ENCODE measurements around the gene DUSP6.
A peak's percentile ranks its signal among the peaks of the same experiment; 100 is the strongest.

DUSP6 gene

GRCh38 chr12:89376202-89376529, 23.9 kb upstream of the DUSP6 start:
- H3K4me3 ChIP-seq (ENCODE audit: low read depth, low read length), result no peak overlapping the region

- no peak overlapping the region for H3K4me3 ChIP-seq (ENCODE audit: low read depth, low read length)
Observed at GRCh38 chr12:89373763-89374572, 21.7 kb upstream of the DUSP6 start.

DNA sequence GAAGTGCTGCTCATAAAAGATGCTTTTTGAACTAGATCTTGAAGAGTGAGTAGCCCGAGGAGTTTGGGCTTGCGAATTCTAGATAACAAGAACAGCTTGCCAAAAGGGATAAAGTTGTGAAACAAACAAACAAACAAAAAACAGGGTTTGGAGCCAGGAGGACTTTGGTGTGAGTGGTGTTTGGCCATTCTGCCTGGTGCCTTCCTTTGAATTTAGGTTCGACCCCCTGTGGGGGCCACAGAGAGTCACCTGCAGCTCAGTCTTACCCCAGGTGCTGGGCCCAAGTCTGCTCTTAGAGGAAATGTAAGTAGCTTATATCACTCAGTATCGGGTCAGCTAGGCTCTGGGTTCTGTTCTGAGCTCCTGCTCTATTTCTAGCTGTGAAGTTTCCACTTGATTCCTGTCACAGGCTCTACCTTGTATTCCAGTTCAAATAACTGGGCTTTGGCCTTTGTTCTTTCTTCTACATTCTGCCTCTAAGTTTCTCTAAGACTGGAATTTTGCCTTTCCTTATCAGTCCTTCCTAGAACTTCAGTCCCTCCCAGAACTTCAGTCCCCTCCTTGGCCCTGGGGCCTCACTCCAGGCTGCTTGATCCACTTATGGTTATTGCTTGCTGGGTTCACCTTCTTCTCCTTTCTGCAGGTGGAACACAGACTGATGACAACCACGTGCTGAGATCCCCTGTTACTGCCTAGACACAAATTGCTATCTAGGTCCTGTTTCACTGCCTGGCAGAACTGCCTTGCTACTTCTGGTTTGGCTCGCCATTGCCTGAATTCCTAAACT, 20.5 kb upstream of the DUSP6 start:
- no peak overlapping the region for H3K4me3 ChIP-seq (ENCODE audit: low read depth, low read length)

GRCh38 chr12:89370850-89371249, 18.5 kb upstream of the DUSP6 start:
- H3K4me3 ChIP-seq (ENCODE audit: low read depth, low read length), result no peak overlapping the region

DNA sequence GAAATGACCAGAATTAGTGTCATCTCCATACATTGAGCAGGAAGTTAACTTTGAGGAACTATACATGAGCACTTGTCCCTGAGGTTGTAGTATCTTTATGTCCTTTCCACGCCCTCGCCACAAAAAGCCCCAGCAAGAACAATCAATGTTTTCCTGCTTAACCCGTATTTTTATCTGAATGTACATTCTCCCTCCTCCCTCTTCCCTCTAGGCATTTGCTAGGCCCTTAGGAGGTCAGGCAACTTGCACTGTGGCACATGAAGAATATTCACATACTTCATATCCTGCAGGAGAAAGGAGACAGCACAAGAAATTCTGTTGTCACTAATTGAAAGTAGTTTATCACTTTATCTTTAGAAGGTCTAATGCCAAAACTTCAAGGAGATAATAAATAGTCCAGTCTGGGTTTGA, 18.1 kb upstream of the DUSP6 start:
- H3K4me3 ChIP-seq (ENCODE audit: low read depth, low read length), result no peak overlapping the region

DNA sequence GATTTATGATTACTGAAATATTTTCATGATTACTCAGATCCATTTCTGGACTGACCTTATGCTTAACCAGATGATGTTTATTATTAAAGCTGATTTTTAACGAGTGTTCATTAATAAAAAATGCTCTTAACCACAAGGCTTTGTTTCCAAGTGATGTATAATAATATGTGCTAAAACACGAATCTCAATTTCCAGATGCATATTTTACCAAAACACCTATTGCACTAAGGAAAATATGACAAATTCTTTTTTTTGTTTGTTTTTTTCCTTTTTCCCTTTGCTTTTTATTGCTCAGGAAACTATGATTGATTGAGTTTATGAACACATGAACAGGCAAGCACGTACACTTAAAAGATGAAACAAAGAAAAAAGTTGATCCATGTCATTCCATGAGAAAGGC, 16.9 kb upstream of the DUSP6 start:
- no peak overlapping the region for H3K4me3 ChIP-seq (ENCODE audit: low read depth, low read length)

- H3K4me3 ChIP-seq (ENCODE audit: low read depth, low read length), result no peak overlapping the region
Observed at GRCh38 chr12:89368391-89368790, 16.1 kb upstream of the DUSP6 start.

DNA sequence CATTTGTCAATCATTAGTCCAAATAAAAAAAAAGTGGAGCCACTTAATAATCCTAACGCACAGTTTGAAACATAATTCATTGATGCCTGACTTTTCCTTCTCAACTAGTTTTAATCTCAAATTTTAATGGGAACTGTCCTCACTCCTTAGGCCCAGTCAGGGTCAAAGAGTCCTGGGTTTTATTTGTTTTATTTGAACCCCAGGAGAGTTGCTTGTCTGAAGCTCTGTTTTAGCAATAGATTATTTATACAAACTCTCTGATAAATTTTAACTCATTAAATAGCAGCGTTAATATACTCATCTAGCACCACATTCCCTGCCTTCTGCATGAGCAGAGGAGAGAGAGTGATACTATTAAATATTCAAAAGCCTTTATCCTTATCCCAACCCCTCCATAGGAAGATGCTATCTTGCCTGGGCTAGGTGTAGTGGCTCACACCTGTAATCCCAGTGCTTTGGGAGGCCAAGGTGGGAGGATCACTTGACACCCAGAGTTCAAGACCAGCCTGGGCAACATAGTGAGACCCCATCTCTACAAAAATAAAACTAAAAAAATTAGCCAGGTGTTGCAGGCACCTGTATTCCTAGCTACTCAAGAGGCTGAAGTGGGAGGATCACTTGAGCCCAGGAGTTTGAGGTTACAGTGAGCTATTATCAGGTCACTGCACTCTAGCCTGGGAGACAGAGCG, 14.5 kb upstream of the DUSP6 start:
- no peak overlapping the region for H3K4me3 ChIP-seq (ENCODE audit: low read depth, low read length)

GRCh38 chr12:89364631-89365030, 12.3 kb upstream of the DUSP6 start:
- no peak overlapping the region for H3K4me3 ChIP-seq (ENCODE audit: low read depth, low read length)

- no peak overlapping the region for H3K4me3 ChIP-seq (ENCODE audit: low read depth, low read length)
Observed at GRCh38 chr12:89364058-89364457, 11.8 kb upstream of the DUSP6 start.

DNA sequence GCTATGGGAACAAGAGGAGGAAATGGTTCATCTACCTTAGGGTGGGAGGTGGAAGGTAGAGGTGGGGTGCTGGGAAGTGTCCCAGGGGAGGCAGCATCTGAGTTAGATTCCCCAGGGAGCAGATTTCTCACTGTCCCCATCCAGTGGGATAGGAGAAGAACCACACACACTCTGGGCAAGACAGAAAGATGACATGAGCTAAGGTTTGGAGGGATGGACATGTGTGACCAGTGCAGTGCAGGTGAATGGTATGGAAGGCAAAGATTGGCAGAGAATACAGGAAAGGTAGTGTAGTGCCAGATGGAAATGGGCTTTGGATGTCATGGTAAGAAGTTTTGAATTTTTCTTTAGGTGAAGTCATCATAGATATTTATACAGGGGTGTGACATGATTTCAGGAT, 11.3 kb upstream of the DUSP6 start:
- H3K4me3 ChIP-seq (ENCODE audit: low read depth, low read length), result no peak overlapping the region

DNA sequence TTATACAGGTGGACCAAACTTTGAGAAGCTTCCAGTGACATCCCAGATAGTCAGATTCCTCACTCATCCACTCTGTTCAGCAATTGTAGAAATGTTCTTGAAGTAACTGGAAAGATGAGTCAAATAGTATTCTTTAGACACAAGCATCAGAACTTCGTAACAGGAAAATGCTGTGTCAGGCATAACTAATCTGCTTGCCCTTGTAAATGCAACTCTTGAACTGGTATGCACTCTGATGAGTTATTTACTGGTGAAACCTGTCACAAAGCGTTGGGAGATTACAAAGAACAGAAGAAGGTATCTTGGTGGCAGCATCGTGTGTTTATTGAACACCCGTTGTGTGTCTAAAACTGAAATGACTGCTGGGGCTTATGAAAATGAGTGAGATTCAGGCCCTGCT, 10.8 kb upstream of the DUSP6 start:
- H3K4me3 ChIP-seq (ENCODE audit: low read depth, low read length), result no peak overlapping the region

GRCh38 chr12:89359615-89360014, 7.3 kb upstream of the DUSP6 start:
- no peak overlapping the region for H3K4me3 ChIP-seq (ENCODE audit: low read depth, low read length)

GRCh38 chr12:89358805-89359204, 6.5 kb upstream of the DUSP6 start:
- no peak overlapping the region for H3K4me3 ChIP-seq (ENCODE audit: low read depth, low read length)

DNA sequence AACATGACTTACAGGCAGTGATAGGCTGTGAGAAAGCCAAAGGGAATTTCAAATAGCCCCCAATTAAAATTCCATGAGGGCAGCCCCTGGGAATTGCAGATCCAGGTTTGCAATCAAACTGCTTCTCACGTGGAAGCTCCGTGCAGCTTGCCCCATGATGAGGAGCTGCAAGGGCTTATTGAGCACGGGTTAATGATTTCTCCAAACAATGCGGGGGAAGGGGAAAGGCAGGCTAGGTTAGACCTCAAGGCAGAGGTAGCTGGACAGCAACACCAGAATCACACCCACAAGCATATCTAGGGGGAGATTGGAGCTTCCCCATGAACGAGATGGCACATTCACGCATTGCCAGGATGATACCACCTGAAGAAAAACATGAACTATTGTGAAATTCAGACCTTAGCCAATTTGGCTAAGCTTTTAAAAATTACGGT, 5.0 kb upstream of the DUSP6 start:
- H3K4me3 ChIP-seq (ENCODE audit: low read depth, low read length), result no peak overlapping the region

- H3K4me3 ChIP-seq (ENCODE audit: low read depth, low read length), result no peak overlapping the region
Observed at GRCh38 chr12:89356069-89356665, 3.9 kb upstream of the DUSP6 start.

GRCh38 chr12:89355243-89356068, 3.2 kb upstream of the DUSP6 start:
- H3K4me3 ChIP-seq (ENCODE audit: low read depth, low read length), result no peak overlapping the region

DNA sequence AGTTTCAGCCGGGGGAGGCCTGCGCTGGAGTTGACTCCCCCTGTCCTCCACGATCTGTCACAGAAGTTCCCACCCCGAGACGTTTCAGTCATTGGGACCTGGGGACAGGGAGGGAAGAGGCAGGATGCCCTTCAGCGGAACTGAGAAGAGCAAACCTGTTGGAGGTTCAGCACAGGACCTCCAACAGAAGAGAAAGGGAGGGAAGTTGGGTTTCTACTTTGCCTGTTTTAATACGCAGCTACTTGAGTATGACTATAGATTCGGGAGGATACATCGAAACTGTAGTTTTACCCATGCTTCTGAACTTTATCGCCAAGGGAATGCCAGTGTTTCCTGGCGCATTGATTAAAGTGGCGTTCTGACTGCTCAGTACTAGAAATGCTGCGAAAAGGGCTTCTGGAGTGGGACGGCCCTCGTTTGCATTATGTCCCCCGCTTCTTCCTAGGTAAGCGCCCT, 2.3 kb upstream of the DUSP6 start:
- H3K4me3 ChIP-seq (ENCODE audit: low read depth, low read length), result peak overlapping the region; percentile 47

DNA sequence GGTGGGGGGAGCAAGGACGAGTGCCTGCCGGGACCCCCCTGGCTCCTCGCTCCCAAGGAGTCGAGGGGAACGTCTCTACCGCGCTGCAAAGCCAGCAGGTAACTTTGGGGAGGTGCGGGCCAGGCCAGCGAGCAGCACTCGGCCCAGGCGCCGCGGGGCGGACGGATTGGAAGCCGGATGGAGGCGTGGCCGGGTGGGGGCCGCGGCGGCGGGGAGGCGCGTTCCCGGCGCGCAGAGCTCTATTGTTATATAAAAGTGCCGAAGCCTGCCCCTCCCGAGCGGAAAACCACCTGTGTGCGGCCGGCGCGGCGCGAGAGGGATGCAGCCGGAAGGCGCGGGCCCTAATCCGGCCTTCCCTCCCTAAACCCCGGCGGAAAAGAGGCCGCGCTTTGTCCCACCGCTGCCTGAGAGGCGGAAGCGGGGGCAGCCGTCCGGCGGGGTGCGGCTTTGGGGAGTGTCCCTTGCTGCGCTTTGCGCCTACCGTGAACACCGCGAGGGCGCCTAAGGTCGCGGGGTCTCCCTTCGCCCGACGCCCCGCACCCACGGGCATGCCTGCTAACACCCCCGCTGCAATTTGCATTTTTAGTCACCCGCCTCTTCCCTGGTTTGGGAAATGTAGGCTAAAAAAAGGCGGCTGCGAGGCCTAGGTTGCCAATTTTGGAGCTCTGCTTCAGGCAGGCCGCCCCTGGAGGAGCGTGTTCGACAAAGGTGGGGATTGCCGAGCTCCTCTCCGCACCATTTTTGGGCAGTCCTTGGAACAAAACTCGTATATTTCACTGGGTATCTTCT, 1.7 kb upstream of the DUSP6 start:
- H3K4me3 ChIP-seq (ENCODE audit: low read depth, low read length), result peak overlapping the region; percentile 47
